GM23248 (cell line): ENCODE data around the gene PIK3R4. TPM values are rescaled to one million over a fixed set of nuclear protein-coding genes. Genes with fewer than 3 reads are reported as not detected.

Experiments used
- DNase-seq: peaks from one replicate; pipeline ENCODE4 v3.0.0-alpha.2; 2015
- H2AFZ ChIP-seq: fragments of 200-600 bp; sonication (generic); 2 replicates; pipeline ENCODE4 v1.6.1; 2016; ENCODE audit warnings: antibody characterized with exemption
- H3F3A ChIP-seq: fragments of 200-600 bp; sonication (generic); 2 replicates; pipeline ENCODE4 v1.6.1; 2016; ENCODE audit warnings: mild to moderate bottlenecking, antibody characterized with exemption, mixed run types; ENCODE audit not compliant: insufficient read depth
- H3K27ac ChIP-seq: fragments of 200-600 bp; sonication (generic); 2 replicates; pipeline ENCODE4 v1.5.1; 2016; ENCODE audit warnings: mild to moderate bottlenecking
- H3K27me3 ChIP-seq: fragments of 200-600 bp; sonication (generic); replicated peaks from 2 replicates; pipeline ENCODE4 v1.6.1; 2016; ENCODE audit warnings: mild to moderate bottlenecking; ENCODE audit not compliant: insufficient read depth
- H3K36me3 ChIP-seq: fragments of 200-600 bp; sonication (generic); 2 replicates; pipeline ENCODE4 v1.6.1; 2016; ENCODE audit warnings: low read depth, mild to moderate bottlenecking
- H3K4me1 ChIP-seq: fragments of 200-600 bp; sonication (generic); 2 replicates; pipeline ENCODE4 v1.6.1; 2016; ENCODE audit warnings: mild to moderate bottlenecking; ENCODE audit not compliant: insufficient read depth
- H3K4me2 ChIP-seq: fragments of 200-600 bp; sonication (generic); one replicate; pipeline ENCODE4 v1.6.1; 2016; ENCODE audit warnings: mild to moderate bottlenecking; ENCODE audit not compliant: unreplicated experiment
- H3K4me3 ChIP-seq: fragments of 200-600 bp; sonication (generic); 2 replicates; pipeline ENCODE4 v1.5.1; 2016; ENCODE audit warnings: mild to moderate bottlenecking
- H3K79me2 ChIP-seq: fragments of 200-600 bp; sonication (generic); 2 replicates; pipeline ENCODE4 v1.6.1; 2016; ENCODE audit warnings: mild to moderate bottlenecking; ENCODE audit not compliant: insufficient read depth
- H3K9ac ChIP-seq: fragments of 200-600 bp; sonication (generic); 2 replicates; pipeline ENCODE4 v1.6.1; 2016; ENCODE audit warnings: mild to moderate bottlenecking
- H3K9me2 ChIP-seq: fragments of 200-600 bp; sonication (generic); 2 replicates; pipeline ENCODE4 v1.6.1; 2016; ENCODE audit warnings: mixed run types, mild to moderate bottlenecking, moderate library complexity; ENCODE audit not compliant: insufficient read depth
- H3K9me3 ChIP-seq: fragments of 200-600 bp; sonication (generic); one replicate; pipeline ENCODE4 v1.6.1; 2017; ENCODE audit warnings: low read depth
- H4K20me1 ChIP-seq: fragments of 200-600 bp; sonication (generic); 2 replicates; pipeline ENCODE4 v1.6.0; 2016; ENCODE audit not compliant: insufficient read depth
- EZH2 ChIP-seq: fragments of 200-600 bp; sonication (generic); IDR thresholded peaks from 2 replicates; pipeline ENCODE4 v1.6.1; 2018; ENCODE audit warnings: antibody characterized with exemption, mild to moderate bottlenecking; ENCODE audit not compliant: insufficient read depth, poor library complexity, severe bottlenecking
- EZH2phosphoT487 ChIP-seq: fragments of 200-600 bp; sonication (generic); IDR thresholded peaks from 2 replicates; pipeline ENCODE4 v1.6.1; 2018; ENCODE audit warnings: antibody characterized with exemption, moderate library complexity, mild to moderate bottlenecking, low read depth; ENCODE audit not compliant: insufficient read depth
- WGBS, 2 experiments: methylation state at CpG; one replicate each; pipeline ENCODE4 v1.1.6; 2015 to 2017; ENCODE audit warnings: low lambda C conversion rate in 2 of 2, low coverage in 1 of 2; ENCODE audit errors: missing lambda C conversion rate in 2 of 2; 5-methylcytosine and 5-hydroxymethylcytosine counted together
- in situ Hi-C: fragments of 300-500 bp; cut with MboI; formaldehyde crosslinking; loops from 2 replicates; pipeline ENCODE4 v1.15.0; 2020
- polyA plus RNA-seq: library from polyadenylated mRNA; unstranded; fragments of >200 nt; fragmentation: Nextera tagmentation; extraction: Ambion mirVana; gene quantifications from 2 replicates; pipeline ENCODE4 v1.2.1, GENCODE V29; 2016
- total RNA-seq: library from RNA; depleted of rRNA; stranded (reverse); fragments of >200 nt; shearing (Covaris generic); gene quantifications from 2 replicates; pipeline ENCODE4 v1.2.3, GENCODE V29; 2014

Gene PIK3R4
- total and polyA plus RNA-seq, 2 experiments from 2014 or later = 19.1 to 20.1 TPM

- H3K36me3 ChIP-seq = peaks cover 4% of the 10 kb centered on the region; the same call in 1 of the 2 replicates
- WGBS, 2 experiments = 77% methylated on average over 2 of the region's 2 CpGs
Observed at GRCh38 chr3:130732501-130732900, 14.1 kb downstream of the PIK3R4 start.

GRCh38 chr3:130731817-130732216 lies 14.8 kb downstream of the PIK3R4 start:
- H3K36me3 ChIP-seq = peaks cover 4% of the 10 kb centered on the region; the same call in 1 of the 2 replicates
- H3K9me2 ChIP-seq = no peaks in the 10 kb centered on the region
- no peaks in the 10 kb centered on the region for H4K20me1 ChIP-seq
- H3K27me3 ChIP-seq = no peaks in the 10 kb centered on the region
- no peak overlapping the region for H3K27ac ChIP-seq
- in situ Hi-C loops = no loop called here
- peaks cover 6% of the 10 kb centered on the region for H3K4me1 ChIP-seq
- H3K4me2 ChIP-seq = no peak overlapping the region
- DNase-seq = no peak
- no peak overlapping the region for H3K9ac ChIP-seq
- no peaks in the 10 kb centered on the region for H3K9me3 ChIP-seq
- H3K79me2 ChIP-seq = peaks cover 28% of the 10 kb centered on the region
- H2AFZ ChIP-seq = no peak overlapping the region
- WGBS, 2 experiments = 95 to 97% methylated on average over 6 of the region's 6 CpGs
- H3F3A ChIP-seq = peaks cover 31% of the 10 kb centered on the region
- no peak for TF ChIP-seq EZH2phosphoT487
- no peak for TF ChIP-seq EZH2
- no peak overlapping the region for H3K4me3 ChIP-seq

More at GRCh38 chr3:130732501-130732900, 14.1 kb downstream of the PIK3R4 start:
- no peaks in the 10 kb centered on the region for H4K20me1 ChIP-seq
- no peak overlapping the region for H3K27ac ChIP-seq
- no peak for DNase-seq
- TF ChIP-seq EZH2phosphoT487 (no peak), EZH2 (no peak)
- H3K9me3 ChIP-seq = no peaks in the 10 kb centered on the region
- H3K79me2 ChIP-seq = peaks cover 35% of the 10 kb centered on the region
- 0 out of 2 replicates have a peak, but pooled peaks cover 3% of the 10 kb centered on the region for H3K4me1 ChIP-seq
- H3K9me2 ChIP-seq = no peaks in the 10 kb centered on the region
- H3F3A ChIP-seq = peaks cover 27% of the 10 kb centered on the region
- no peak overlapping the region for H3K9ac ChIP-seq
- no peak overlapping the region for H3K4me3 ChIP-seq
- in situ Hi-C loops = no loop called here
- no peaks in the 10 kb centered on the region for H3K27me3 ChIP-seq
- H3K4me2 ChIP-seq = no peak overlapping the region
- H2AFZ ChIP-seq = no peak overlapping the region

- in situ Hi-C loops = no loop called here
- Histone ChIP-seq H3K4me1 (peaks cover 23% of the 10 kb centered on the region), H3K4me2 (no peak overlapping the region), H2AFZ (no peak overlapping the region), H3K9ac (no peak overlapping the region), H3K36me3 (no peaks in the 10 kb centered on the region), H3K27me3 (no peaks in the 10 kb centered on the region), H3K9me3 (no peaks in the 10 kb centered on the region), H3K9me2 (no peaks in the 10 kb centered on the region), H3F3A (peaks cover 33% of the 10 kb centered on the region), H3K27ac (no peak overlapping the region), H3K79me2 (0 out of 2 replicates have a peak, but pooled peaks cover 4% of the 10 kb centered on the region), H4K20me1 (no peaks in the 10 kb centered on the region), H3K4me3 (no peak overlapping the region)
- WGBS, 2 experiments = 94 to 95% methylated on average over 2 of the region's 2 CpGs
- DNase-seq = no peak
- TF ChIP-seq EZH2phosphoT487 = no peak
- TF ChIP-seq EZH2 = no peak
Observed at GRCh38 chr3:130729154-130729553, 17.5 kb downstream of the PIK3R4 start.

GRCh38 chr3:130728037-130728436 lies 18.6 kb downstream of the PIK3R4 start:
- DNase-seq = no peak
- H3F3A ChIP-seq = peaks cover 33% of the 10 kb centered on the region
- H3K4me1 ChIP-seq = peaks cover 23% of the 10 kb centered on the region
- H2AFZ ChIP-seq = peak overlapping the region; percentile 91
- no peak overlapping the region for H3K4me3 ChIP-seq
- WGBS, 2 experiments = 60 to 67% methylated on average over 2 of the region's 2 CpGs
- no peaks in the 10 kb centered on the region for H3K9me3 ChIP-seq
- no peaks in the 10 kb centered on the region for H3K9me2 ChIP-seq
- no peaks in the 10 kb centered on the region for H3K36me3 ChIP-seq
- no peak overlapping the region; the same call in 1 of the 2 replicates for H3K9ac ChIP-seq
- H4K20me1 ChIP-seq = no peaks in the 10 kb centered on the region
- 0 out of 2 replicates have a peak, but pooled peaks cover 4% of the 10 kb centered on the region for H3K79me2 ChIP-seq
- no peak overlapping the region for H3K27ac ChIP-seq
- no peak overlapping the region for H3K4me2 ChIP-seq
- no peaks in the 10 kb centered on the region for H3K27me3 ChIP-seq
- in situ Hi-C loops = no loop called here
- TF ChIP-seq EZH2phosphoT487 = no peak
- TF ChIP-seq EZH2 = no peak

GRCh38 chr3:130725746-130726145 lies 20.9 kb downstream of the PIK3R4 start:
- Histone ChIP-seq H3K27me3 (no peaks in the 10 kb centered on the region), H3K9ac (no peak overlapping the region), H4K20me1 (no peaks in the 10 kb centered on the region), H3F3A (peaks cover 33% of the 10 kb centered on the region), H3K9me2 (no peaks in the 10 kb centered on the region), H3K4me2 (peak overlapping the region; percentile 90), H3K36me3 (peaks cover 8% of the 10 kb centered on the region; the same call in 1 of the 2 replicates), H3K4me1 (peaks cover 23% of the 10 kb centered on the region), H2AFZ (no peak overlapping the region), H3K79me2 (no peaks in the 10 kb centered on the region), H3K4me3 (no peak overlapping the region), H3K9me3 (no peaks in the 10 kb centered on the region), H3K27ac (no peak overlapping the region)
- in situ Hi-C loops = no loop called here
- DNase-seq = peak; percentile 63
- WGBS, 2 experiments = 18 to 29% methylated on average over 2 of the region's 2 CpGs
- TF ChIP-seq EZH2phosphoT487 = no peak
- no peak for TF ChIP-seq EZH2
